Neural cell (in vitro differentiated cells): ENCODE results near the gene GALNT13. TPM values are rescaled to one million over a fixed set of nuclear protein-coding genes. Genes with fewer than 3 reads are reported as not detected.

Experiments
- H2AFZ ChIP-seq: fragments of 200-600, 300-800 bp; sonication (generic), shearing (Covaris generic); 2 replicates; pipeline ENCODE4 v1.6.0; 2014; ENCODE audit warnings: low read depth, mild to moderate bottlenecking, antibody characterized with exemption, low read length, moderate library complexity
- H3F3A ChIP-seq: fragments of 200-600 bp; shearing (Covaris generic); 2 replicates; pipeline ENCODE4 v1.6.1; 2016; ENCODE audit warnings: mild to moderate bottlenecking, moderate library complexity, mixed read lengths, antibody characterized with exemption, low read length; ENCODE audit not compliant: insufficient read depth, poor library complexity, severe bottlenecking
- H3K27ac ChIP-seq: fragments of 200-600, 300-800 bp; sonication (generic), shearing (Covaris generic); 2 replicates; pipeline ENCODE4 v1.5.1; 2014; ENCODE audit warnings: mild to moderate bottlenecking, low read length, moderate library complexity
- H3K27me3 ChIP-seq: fragments of 300-800, 200-600 bp; sonication (generic), shearing (Covaris generic); 2 replicates; pipeline ENCODE4 v1.6.0; 2014; ENCODE audit warnings: mild to moderate bottlenecking, low read depth, low read length, moderate library complexity; ENCODE audit not compliant: insufficient read depth
- H3K36me3 ChIP-seq: fragments of 300-800, 200-600 bp; sonication (generic), shearing (Covaris generic); 2 replicates; pipeline ENCODE4 v1.5.1; 2014; ENCODE audit warnings: mild to moderate bottlenecking, antibody characterized with exemption, low read length, moderate library complexity; ENCODE audit not compliant: insufficient read depth
- H3K4me2 ChIP-seq: fragments of 300-800, 200-600 bp; sonication (generic), shearing (Covaris generic); 2 replicates; pipeline ENCODE4 v1.6.0; 2014; ENCODE audit warnings: mild to moderate bottlenecking, low read length
- H3K4me3 ChIP-seq: fragments of 300-800, 200-600 bp; sonication (generic), shearing (Covaris generic); 2 replicates; pipeline ENCODE4 v1.5.1; 2014; ENCODE audit warnings: mild to moderate bottlenecking, low read length, moderate library complexity
- H3K79me2 ChIP-seq: fragments of 200-600 bp; shearing (Covaris generic); replicated peaks from 2 replicates; pipeline ENCODE4 v1.6.0; 2014; ENCODE audit warnings: mild to moderate bottlenecking, low read length, moderate library complexity; ENCODE audit not compliant: insufficient read depth
- H3K9ac ChIP-seq: fragments of 300-800, 200-600 bp; sonication (generic), shearing (Covaris generic); 2 replicates; pipeline ENCODE4 v1.6.1; 2016; ENCODE audit warnings: mild to moderate bottlenecking, low read length, mixed read lengths
- H3K9me2 ChIP-seq: fragments of 200-600 bp; shearing (Covaris generic); 2 replicates; pipeline ENCODE4 v1.6.1; 2016; ENCODE audit warnings: mild to moderate bottlenecking, low read length, mixed read lengths; ENCODE audit not compliant: insufficient read depth
- H3K9me3 ChIP-seq: fragments of 200-600, 300-800 bp; sonication (generic), shearing (Covaris generic); 2 replicates; pipeline ENCODE4 v1.6.1; 2016; ENCODE audit warnings: mild to moderate bottlenecking, mixed run types, low read length, moderate library complexity, mixed read lengths
- H4K20me1 ChIP-seq: fragments of 200-600 bp; shearing (Covaris generic); 2 replicates; pipeline ENCODE4 v1.6.1; 2016; ENCODE audit warnings: mild to moderate bottlenecking, mixed run types; ENCODE audit not compliant: insufficient read depth
- EP300 ChIP-seq: fragments of 450-650 bp; conservative IDR thresholded peaks from 2 replicates; pipeline ENCODE4 v1.6.1; 2014; ENCODE audit warnings: antibody characterized with exemption, mild to moderate bottlenecking, moderate library complexity; ENCODE audit not compliant: poor library complexity, severe bottlenecking
- EZH2 ChIP-seq: fragments of 200-600, 300-800 bp; shearing (Covaris generic), sonication (generic); IDR thresholded peaks from 2 replicates; pipeline ENCODE4 v1.6.1; 2014; ENCODE audit warnings: antibody characterized with exemption, low read length, borderline replicate concordance, mild to moderate bottlenecking; ENCODE audit not compliant: insufficient read depth, poor library complexity, severe bottlenecking
- MXI1 ChIP-seq: fragments of 450-650 bp; conservative IDR thresholded peaks from 2 replicates; pipeline ENCODE4 v1.6.1; 2014; ENCODE audit warnings: antibody characterized with exemption, mild to moderate bottlenecking; ENCODE audit not compliant: poor library complexity, severe bottlenecking
- POLR2AphosphoS5 ChIP-seq: IDR thresholded peaks from 2 replicates; pipeline ENCODE4 v1.6.1; 2012
- RAD21 ChIP-seq: fragments of 450-650 bp; conservative IDR thresholded peaks from 2 replicates; pipeline ENCODE4 v1.6.1; 2014; ENCODE audit warnings: antibody characterized with exemption, mild to moderate bottlenecking, moderate library complexity
- SMC3 ChIP-seq: fragments of 450-650 bp; conservative IDR thresholded peaks from 2 replicates; pipeline ENCODE4 v1.6.1; 2014; ENCODE audit warnings: antibody characterized with exemption, mild to moderate bottlenecking, moderate library complexity; ENCODE audit not compliant: poor library complexity
- TAF1 ChIP-seq: IDR thresholded peaks from 2 replicates; pipeline ENCODE4 v1.6.1; 2012; ENCODE audit warnings: low read depth
- polyA plus RNA-seq: library from polyadenylated mRNA; depleted of rRNA; stranded (reverse); fragments of >200 nt; gene quantifications from 2 replicates; pipeline ENCODE4 v1.2.3, GENCODE V29; 2014
- TF ChIP-seq, protein P1 (sequence below): IDR thresholded peaks from 2 replicates; pipeline ENCODE4 v1.6.1; 2012; ENCODE audit warnings: borderline replicate concordance
- TF ChIP-seq, protein P2 (sequence below): fragments of 450-650 bp; IDR thresholded peaks from 2 replicates; pipeline ENCODE4 v1.5.1; 2014; ENCODE audit warnings: antibody characterized with exemption, mild to moderate bottlenecking, moderate library complexity; ENCODE audit not compliant: poor library complexity, severe bottlenecking

Gene GALNT13
- polyA plus RNA-seq, 1 donor from 2014 or later, result 12.4 TPM

DNA sequence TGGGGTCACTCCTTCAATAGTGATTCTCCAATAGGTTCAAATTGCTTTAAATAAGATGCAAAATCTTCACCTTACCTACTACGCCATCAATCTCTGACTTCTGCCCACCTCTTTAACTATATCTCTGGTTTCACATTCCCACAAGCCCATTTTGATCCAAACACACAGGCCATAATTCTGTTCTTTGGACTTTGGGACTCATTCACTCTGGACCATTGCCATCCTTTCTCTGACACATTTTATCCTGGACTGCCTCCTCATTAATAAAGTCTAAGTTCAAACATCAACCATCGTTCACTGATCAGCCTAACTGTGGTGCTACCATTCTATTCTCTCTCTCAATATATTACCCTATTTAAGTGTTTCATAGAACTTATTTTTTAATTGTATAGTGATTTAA lies 332.2 kb downstream of the GALNT13 start:
- Histone ChIP-seq H3K79me2 (no peaks in the 10 kb centered on the region), H3K9me3 (no peaks in the 10 kb centered on the region), H3K4me2 (no peak overlapping the region), H3K9me2 (no peaks in the 10 kb centered on the region), H3K9ac (no peak overlapping the region), H3K27ac (no peak overlapping the region), H3K4me3 (no peak overlapping the region), H4K20me1 (no peaks in the 10 kb centered on the region), H2AFZ (no peak overlapping the region), H3K27me3 (no peaks in the 10 kb centered on the region), H3K36me3 (no peaks in the 10 kb centered on the region), H3F3A (no peaks in the 10 kb centered on the region)
- TF ChIP-seq, protein P1, sequence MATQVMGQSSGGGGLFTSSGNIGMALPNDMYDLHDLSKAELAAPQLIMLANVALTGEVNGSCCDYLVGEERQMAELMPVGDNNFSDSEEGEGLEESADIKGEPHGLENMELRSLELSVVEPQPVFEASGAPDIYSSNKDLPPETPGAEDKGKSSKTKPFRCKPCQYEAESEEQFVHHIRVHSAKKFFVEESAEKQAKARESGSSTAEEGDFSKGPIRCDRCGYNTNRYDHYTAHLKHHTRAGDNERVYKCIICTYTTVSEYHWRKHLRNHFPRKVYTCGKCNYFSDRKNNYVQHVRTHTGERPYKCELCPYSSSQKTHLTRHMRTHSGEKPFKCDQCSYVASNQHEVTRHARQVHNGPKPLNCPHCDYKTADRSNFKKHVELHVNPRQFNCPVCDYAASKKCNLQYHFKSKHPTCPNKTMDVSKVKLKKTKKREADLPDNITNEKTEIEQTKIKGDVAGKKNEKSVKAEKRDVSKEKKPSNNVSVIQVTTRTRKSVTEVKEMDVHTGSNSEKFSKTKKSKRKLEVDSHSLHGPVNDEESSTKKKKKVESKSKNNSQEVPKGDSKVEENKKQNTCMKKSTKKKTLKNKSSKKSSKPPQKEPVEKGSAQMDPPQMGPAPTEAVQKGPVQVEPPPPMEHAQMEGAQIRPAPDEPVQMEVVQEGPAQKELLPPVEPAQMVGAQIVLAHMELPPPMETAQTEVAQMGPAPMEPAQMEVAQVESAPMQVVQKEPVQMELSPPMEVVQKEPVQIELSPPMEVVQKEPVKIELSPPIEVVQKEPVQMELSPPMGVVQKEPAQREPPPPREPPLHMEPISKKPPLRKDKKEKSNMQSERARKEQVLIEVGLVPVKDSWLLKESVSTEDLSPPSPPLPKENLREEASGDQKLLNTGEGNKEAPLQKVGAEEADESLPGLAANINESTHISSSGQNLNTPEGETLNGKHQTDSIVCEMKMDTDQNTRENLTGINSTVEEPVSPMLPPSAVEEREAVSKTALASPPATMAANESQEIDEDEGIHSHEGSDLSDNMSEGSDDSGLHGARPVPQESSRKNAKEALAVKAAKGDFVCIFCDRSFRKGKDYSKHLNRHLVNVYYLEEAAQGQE, result no peak
- TF ChIP-seq EZH2 (no peak), EP300 (no peak), MXI1 (no peak), SMC3 (no peak), TAF1 (no peak), RAD21 (no peak), POLR2AphosphoS5 (no peak)
- TF ChIP-seq, protein P2, sequence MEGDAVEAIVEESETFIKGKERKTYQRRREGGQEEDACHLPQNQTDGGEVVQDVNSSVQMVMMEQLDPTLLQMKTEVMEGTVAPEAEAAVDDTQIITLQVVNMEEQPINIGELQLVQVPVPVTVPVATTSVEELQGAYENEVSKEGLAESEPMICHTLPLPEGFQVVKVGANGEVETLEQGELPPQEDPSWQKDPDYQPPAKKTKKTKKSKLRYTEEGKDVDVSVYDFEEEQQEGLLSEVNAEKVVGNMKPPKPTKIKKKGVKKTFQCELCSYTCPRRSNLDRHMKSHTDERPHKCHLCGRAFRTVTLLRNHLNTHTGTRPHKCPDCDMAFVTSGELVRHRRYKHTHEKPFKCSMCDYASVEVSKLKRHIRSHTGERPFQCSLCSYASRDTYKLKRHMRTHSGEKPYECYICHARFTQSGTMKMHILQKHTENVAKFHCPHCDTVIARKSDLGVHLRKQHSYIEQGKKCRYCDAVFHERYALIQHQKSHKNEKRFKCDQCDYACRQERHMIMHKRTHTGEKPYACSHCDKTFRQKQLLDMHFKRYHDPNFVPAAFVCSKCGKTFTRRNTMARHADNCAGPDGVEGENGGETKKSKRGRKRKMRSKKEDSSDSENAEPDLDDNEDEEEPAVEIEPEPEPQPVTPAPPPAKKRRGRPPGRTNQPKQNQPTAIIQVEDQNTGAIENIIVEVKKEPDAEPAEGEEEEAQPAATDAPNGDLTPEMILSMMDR, result no peak

DNA sequence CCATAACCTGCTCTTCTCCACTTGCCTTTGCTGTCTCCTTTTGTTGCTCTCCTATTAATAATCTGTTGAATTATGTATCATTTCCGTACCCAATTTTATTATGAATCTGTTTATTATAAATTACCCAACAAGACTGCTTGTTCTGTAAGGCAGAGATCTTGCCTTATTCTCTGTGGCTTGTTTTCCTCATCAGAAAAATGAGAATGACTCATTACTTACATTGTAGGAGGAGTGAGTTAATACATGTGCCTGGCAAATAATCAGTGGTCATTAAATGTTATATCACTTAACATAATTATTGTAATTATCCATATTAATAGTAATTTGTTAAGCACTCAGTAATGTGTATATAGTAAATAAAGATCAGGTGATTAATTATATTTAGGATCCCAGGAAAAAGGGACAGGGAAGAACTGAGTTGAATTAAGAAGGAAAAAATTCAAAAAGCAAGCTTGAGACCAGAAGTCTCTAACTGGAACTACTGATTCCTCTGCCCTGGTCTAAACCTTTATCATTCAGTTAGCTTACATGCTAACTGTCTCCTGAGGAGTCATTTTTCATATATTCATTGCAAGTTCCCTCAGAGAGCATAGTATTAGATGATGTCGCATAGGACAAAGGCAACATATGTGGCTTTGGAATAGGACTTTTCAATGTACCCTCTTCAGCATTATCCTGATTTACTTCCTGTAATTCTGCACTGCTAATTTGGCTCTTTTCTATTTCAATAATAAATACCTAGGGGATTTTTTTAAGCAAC lies 335.7 kb downstream of the GALNT13 start:
- no peak overlapping the region for H3K27ac ChIP-seq
- no peak overlapping the region for H3K4me2 ChIP-seq
- TF ChIP-seq EP300, result no peak
- TF ChIP-seq SMC3, result no peak
- TF ChIP-seq, protein P1, result no peak
- no peak for TF ChIP-seq POLR2AphosphoS5
- TF ChIP-seq, protein P2, result no peak
- no peak for TF ChIP-seq RAD21
- no peak for TF ChIP-seq EZH2
- no peak for TF ChIP-seq MXI1
- TF ChIP-seq TAF1, result no peak
- no peaks in the 10 kb centered on the region for H4K20me1 ChIP-seq
- H3K9ac ChIP-seq, result no peak overlapping the region
- H2AFZ ChIP-seq, result no peak overlapping the region
- H3K9me2 ChIP-seq, result no peaks in the 10 kb centered on the region
- no peaks in the 10 kb centered on the region for H3K79me2 ChIP-seq
- H3F3A ChIP-seq, result no peaks in the 10 kb centered on the region
- no peak overlapping the region for H3K4me3 ChIP-seq
- H3K9me3 ChIP-seq, result no peaks in the 10 kb centered on the region
- H3K36me3 ChIP-seq, result no peaks in the 10 kb centered on the region
- no peaks in the 10 kb centered on the region for H3K27me3 ChIP-seq
